GM18868 (cell line): ENCODE data around the gene CACNA1D.
"Not testable (repeated sequence)": the region's sequence is repeated elsewhere in the genome, so short reads cannot be mapped to it uniquely, and the experiment has no call there.

Experiments
- ATAC-seq: cut with Tn5 transposase; IDR thresholded peaks from one replicate; pipeline ENCODE4 v1.9.1; 2021; ENCODE audit warnings: mild to moderate bottlenecking, moderate library complexity; ENCODE audit not compliant: unreplicated experiment

Gene CACNA1D

GRCh38 chr3:53493963-53494791 is at the start of gene CACNA1D:
Gene CACNA1D (plus strand): TSS chr3:53494611. CDS start chr3:53495167, 556 bp downstream.
- ATAC-seq: no peak

GRCh38 chr3:53457068-53457467 is 37.3 kb upstream of the CACNA1D start:
- no peak for ATAC-seq

GRCh38 chr3:53460326-53460725 is 34.1 kb upstream of the CACNA1D start:
- ATAC-seq: no peak

GRCh38 chr3:53464424-53464823 is 30.0 kb upstream of the CACNA1D start:
- no peak for ATAC-seq

- not testable (repeated sequence) for ATAC-seq
These were observed 24.7 kb upstream of the CACNA1D start for GRCh38 chr3:53469758-53470157.

- ATAC-seq: no peak
These were observed 21.0 kb upstream of the CACNA1D start for GRCh38 chr3:53473422-53473821.

GRCh38 chr3:53476372-53476771 is 18.0 kb upstream of the CACNA1D start:
- ATAC-seq: not testable (repeated sequence)

GRCh38 chr3:53477689-53478088 is 16.7 kb upstream of the CACNA1D start:
- not testable (repeated sequence) for ATAC-seq

GRCh38 chr3:53478166-53478830 is 16.1 kb upstream of the CACNA1D start:
- ATAC-seq: no peak

- ATAC-seq: no peak
These were observed 15.3 kb upstream of the CACNA1D start for GRCh38 chr3:53478921-53479664.

GRCh38 chr3:53482227-53482626 is 12.2 kb upstream of the CACNA1D start:
- no peak for ATAC-seq

GRCh38 chr3:53483821-53484220 is 10.6 kb upstream of the CACNA1D start:
- ATAC-seq: no peak

GRCh38 chr3:53484984-53485383 is 9.4 kb upstream of the CACNA1D start:
- no peak for ATAC-seq

- ATAC-seq: no peak
These were observed 8.6 kb upstream of the CACNA1D start for GRCh38 chr3:53485675-53486403.

- no peak for ATAC-seq
These were observed 7.3 kb upstream of the CACNA1D start for GRCh38 chr3:53486961-53487654.

- ATAC-seq: no peak
These were observed 5.0 kb upstream of the CACNA1D start for GRCh38 chr3:53489386-53489785.

GRCh38 chr3:53489787-53490458 is 4.5 kb upstream of the CACNA1D start:
- ATAC-seq: no peak

GRCh38 chr3:53490459-53490968 is 3.9 kb upstream of the CACNA1D start:
- ATAC-seq: no peak

- no peak for ATAC-seq
These were observed 3.1 kb upstream of the CACNA1D start for GRCh38 chr3:53491276-53491675.

GRCh38 chr3:53493595-53493962 is 832 bp upstream of the CACNA1D start:
- no peak for ATAC-seq
